Activated B cell treated with CpG ODN at 0.5 μM for 24 hours (primary cell): ENCODE measurements around the gene ARHGAP5. TPM values are rescaled to one million over a fixed set of nuclear protein-coding genes. Genes with fewer than 3 reads are reported as not detected.

Source experiments
- ATAC-seq: fragments of 200-7000 bp; cut with Tn5 transposase; one replicate; pipeline ENCODE4 v1.10.0; 2021; ENCODE audit warnings: low read depth, mild to moderate bottlenecking, moderate library complexity
- CTCF ChIA-PET: fragments of 350-600 bp; sonication (Branson Sonifier 250); formaldehyde crosslinking; loops from one replicate; lab custom pipeline; 2021; ENCODE audit warnings: antibody characterized with exemption; lab: Charles Lee
- POLR2A ChIA-PET: fragments of 350-600 bp; sonication (Branson Sonifier 250); formaldehyde crosslinking; loops from one replicate; lab custom pipeline; 2021; ENCODE audit warnings: antibody characterized with exemption; lab: Charles Lee
- DNase-seq: peaks from one replicate; pipeline ENCODE4 v3.0.0; 2022
- H3K27ac Mint-ChIP-seq: one replicate; pipeline ENCODE4 v1.8.0; 2020; ENCODE audit warnings: mixed read lengths
- H3K27me3 Mint-ChIP-seq: one replicate; pipeline ENCODE4 v1.8.0; 2021; ENCODE audit warnings: mixed read lengths
- H3K36me3 Mint-ChIP-seq: one replicate; pipeline ENCODE4 v1.8.0; 2021; ENCODE audit warnings: low read depth, mixed read lengths
- H3K4me1 Mint-ChIP-seq: one replicate; pipeline ENCODE4 v1.8.0; 2021; ENCODE audit warnings: mixed read lengths
- H3K4me3 Mint-ChIP-seq: one replicate; pipeline ENCODE4 v1.8.0; 2020; ENCODE audit warnings: mild to moderate bottlenecking, mixed read lengths
- H3K9me3 Mint-ChIP-seq: one replicate; pipeline ENCODE4 v1.8.0; 2020; ENCODE audit warnings: mixed read lengths
- CTCF ChIP-seq: fragments of 200-600 bp; IDR thresholded peaks from one replicate; pipeline ENCODE4 v1.8.0; 2022; ENCODE audit warnings: antibody characterized with exemption, mild to moderate bottlenecking
- intact Hi-C: fragments of 100-400 bp; cut with micrococcal nuclease; formaldehyde crosslinking; loops from one replicate; pipeline ENCODE4 v1.15.1; 2024
- total RNA-seq: library from RNA; stranded (reverse); gene quantifications from 2 replicates; pipeline ENCODE4 v1.2.3, GENCODE V29; 2022

The ARHGAP5 gene
- total RNA-seq, 1 donor from 2014 or later: 54.4 TPM

DNA sequence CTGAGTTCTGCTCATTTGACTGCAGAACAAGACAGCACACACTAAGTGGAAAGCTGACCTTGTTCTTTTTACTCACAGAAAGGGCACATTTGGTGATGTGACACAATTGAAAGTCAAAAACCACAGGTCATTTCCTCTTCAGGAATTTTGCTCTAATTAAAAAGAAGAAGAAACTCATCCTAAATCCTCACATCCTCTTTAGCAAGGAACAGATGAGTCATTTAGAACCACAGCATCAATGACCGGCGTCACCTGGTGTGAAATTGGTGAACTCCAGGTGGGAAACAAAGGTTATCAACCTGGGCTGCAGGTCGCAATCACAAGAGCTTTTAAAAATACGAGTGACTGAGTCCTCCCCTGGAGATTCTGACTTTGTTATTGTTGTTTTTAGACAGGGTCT, 128.9 kb downstream of the ARHGAP5 start:
- TF ChIP-seq CTCF: no peak
- ATAC-seq: no peak
- peaks cover 42% of the 10 kb centered on the region for H3K4me1 Mint-ChIP-seq
- ChIA-PET CTCF (interaction anchor here (1.3 to 2.2 kb wide), 2 partner anchors 45 to 132 kb away, joined by 4 to 5 read pairs; no protein-coding TSS in a partner anchor), POLR2A (interaction anchor here (0.7 to 1.3 kb wide), 2 partner anchors 129 to 132 kb away, joined by 4 to 20 read pairs; partner anchors contain the start of gene ARHGAP5)
- peak overlapping the region; percentile 51 for H3K27ac Mint-ChIP-seq
- no peak for DNase-seq
- H3K27me3 Mint-ChIP-seq: peaks cover 3% of the 10 kb centered on the region
- peak overlapping the region; percentile 24 for H3K4me3 Mint-ChIP-seq
- no peaks in the 10 kb centered on the region for H3K9me3 Mint-ChIP-seq
- intact Hi-C loops: loop anchor here (2.0 to 10.0 kb wide), 2 partner anchors 19 to 1331 kb away; partner anchors contain the start of gene COCH
- peaks cover 9% of the 10 kb centered on the region for H3K36me3 Mint-ChIP-seq

DNA sequence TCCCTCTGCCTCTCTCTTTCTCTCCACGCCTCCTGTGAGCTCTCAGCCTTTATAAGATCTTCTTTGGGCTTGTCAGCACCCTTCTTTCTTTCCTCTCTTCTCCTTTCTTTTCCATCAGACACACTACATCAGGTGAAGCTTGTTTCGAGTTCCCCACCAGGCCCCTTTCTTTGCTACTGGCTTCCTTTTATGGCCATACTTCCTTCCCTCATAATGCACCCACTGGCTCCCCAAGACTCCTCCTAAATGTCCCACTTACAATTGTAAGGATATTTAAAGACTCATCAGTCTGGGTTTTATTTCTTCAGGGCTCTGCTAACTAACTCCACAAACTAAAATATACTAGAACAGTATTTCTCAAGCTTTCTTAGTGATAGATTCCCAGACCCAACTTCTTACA, 129.4 kb downstream of the ARHGAP5 start:
- H3K4me3 Mint-ChIP-seq: peak overlapping the region; percentile 11
- no peak for TF ChIP-seq CTCF

GRCh38 chr14:32208490-32208889, 131.4 kb downstream of the ARHGAP5 start:
- POLR2A ChIA-PET: no interaction called here
- Mint-ChIP-seq H3K27ac (no peak overlapping the region), H3K36me3 (no peaks in the 10 kb centered on the region), H3K9me3 (no peaks in the 10 kb centered on the region), H3K4me3 (no peak overlapping the region), H3K27me3 (peaks cover 3% of the 10 kb centered on the region), H3K4me1 (peaks cover 23% of the 10 kb centered on the region)
- intact Hi-C loops: loop anchor here (10.0 kb wide), 1 partner anchor 1334 kb away; the partner anchor contains the start of gene COCH
- TF ChIP-seq CTCF: no peak
- CTCF ChIA-PET: no interaction called here
- no peak for DNase-seq
- ATAC-seq: no peak

More for the DNA sequence above, 129.4 kb downstream of the ARHGAP5 start:
- POLR2A ChIA-PET: interaction anchor here (1.3 kb wide), 1 partner anchor 129 kb away, joined by 20 read pairs; the partner anchor contains the start of gene ARHGAP5
- Mint-ChIP-seq H3K27ac (peak overlapping the region; percentile 51), H3K36me3 (peaks cover 5% of the 10 kb centered on the region), H3K9me3 (no peaks in the 10 kb centered on the region), H3K4me1 (peaks cover 40% of the 10 kb centered on the region), H3K27me3 (peaks cover 3% of the 10 kb centered on the region)
- no peak for DNase-seq
- intact Hi-C loops: loop anchor here (2.0 to 10.0 kb wide), 2 partner anchors 18 to 1332 kb away; partner anchors contain the start of gene COCH
- no peak for ATAC-seq
- CTCF ChIA-PET: interaction anchor here (1.3 to 2.2 kb wide), 2 partner anchors 45 to 133 kb away, joined by 4 to 5 read pairs; no protein-coding TSS in a partner anchor

Other genes with a start within 250 kb of the ARHGAP5 start
- not detected in 2 replicates for gene RNU6-7, start 124.7 kb downstream of the ARHGAP5 start, total RNA-seq
- gene RNU6-8, start 126.0 kb downstream of the ARHGAP5 start, total RNA-seq: not detected in 2 replicates